Measurements from ENCODE around the gene RNU4-1.
A peak's percentile ranks its signal among the peaks of the same experiment; 100 is the strongest.

DNA sequence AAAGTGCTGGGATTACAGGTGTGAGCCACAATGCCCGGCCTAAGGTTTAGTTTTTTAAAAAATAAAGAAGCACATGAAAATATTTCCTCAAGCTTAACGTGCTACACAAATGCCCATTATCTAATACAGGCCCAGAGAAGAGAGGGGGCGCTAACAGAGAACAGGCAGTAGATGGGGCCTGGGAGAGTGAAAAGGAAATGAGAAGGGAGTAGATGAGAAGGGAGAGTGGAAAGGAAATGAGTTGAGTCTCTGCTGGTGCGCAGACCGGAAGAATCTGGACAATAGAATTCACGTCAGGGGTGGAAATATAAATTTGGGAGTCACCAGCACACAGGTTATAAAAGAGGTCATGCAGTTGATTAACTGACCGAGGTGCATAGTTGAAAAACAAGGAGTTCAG, 38.2 kb downstream of the RNU4-1 start:
- TF ChIP-seq POLR2AphosphoS5 (IDR thresholded peaks at IDR 0.05): peak in 1 of 3 donors; percentile 51
- TF ChIP-seq, protein P1, sequence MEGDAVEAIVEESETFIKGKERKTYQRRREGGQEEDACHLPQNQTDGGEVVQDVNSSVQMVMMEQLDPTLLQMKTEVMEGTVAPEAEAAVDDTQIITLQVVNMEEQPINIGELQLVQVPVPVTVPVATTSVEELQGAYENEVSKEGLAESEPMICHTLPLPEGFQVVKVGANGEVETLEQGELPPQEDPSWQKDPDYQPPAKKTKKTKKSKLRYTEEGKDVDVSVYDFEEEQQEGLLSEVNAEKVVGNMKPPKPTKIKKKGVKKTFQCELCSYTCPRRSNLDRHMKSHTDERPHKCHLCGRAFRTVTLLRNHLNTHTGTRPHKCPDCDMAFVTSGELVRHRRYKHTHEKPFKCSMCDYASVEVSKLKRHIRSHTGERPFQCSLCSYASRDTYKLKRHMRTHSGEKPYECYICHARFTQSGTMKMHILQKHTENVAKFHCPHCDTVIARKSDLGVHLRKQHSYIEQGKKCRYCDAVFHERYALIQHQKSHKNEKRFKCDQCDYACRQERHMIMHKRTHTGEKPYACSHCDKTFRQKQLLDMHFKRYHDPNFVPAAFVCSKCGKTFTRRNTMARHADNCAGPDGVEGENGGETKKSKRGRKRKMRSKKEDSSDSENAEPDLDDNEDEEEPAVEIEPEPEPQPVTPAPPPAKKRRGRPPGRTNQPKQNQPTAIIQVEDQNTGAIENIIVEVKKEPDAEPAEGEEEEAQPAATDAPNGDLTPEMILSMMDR (IDR thresholded peaks at IDR 0.05 in 8 of 11, conservative IDR thresholded peaks at IDR 0.05 in 3 of 11): peak in 7 of 11 experiments; percentile 13 to 41 (median 29)
- no peak for TF ChIP-seq POLR2A (IDR thresholded peaks at IDR 0.05)
